Epidermal melanocyte (primary cell): ENCODE results near the gene PPP2R5C.
A peak's percentile ranks its signal among the peaks of the same experiment; 100 is the strongest.

ENCODE experiments used
- DNase-seq: peaks from one replicate; pipeline ENCODE4 v3.0.0; 2011; ENCODE audit warnings: low spot score; ENCODE audit not compliant: insufficient read length

Gene PPP2R5C

GRCh38 chr14:101947577-101947903 is 186.0 kb downstream of the PPP2R5C start:
- DNase-seq = no peak

- peak; percentile 98 for DNase-seq
These were observed 186.6 kb downstream of the PPP2R5C start for GRCh38 chr14:101947904-101948665.

GRCh38 chr14:101948666-101949216 is 187.2 kb downstream of the PPP2R5C start:
- DNase-seq = no peak

GRCh38 chr14:101950100-101950499 is 188.6 kb downstream of the PPP2R5C start:
- no peak for DNase-seq

- no peak for DNase-seq
These were observed 189.2 kb downstream of the PPP2R5C start for GRCh38 chr14:101950516-101951215.

- DNase-seq = no peak
These were observed 191.6 kb downstream of the PPP2R5C start for GRCh38 chr14:101953151-101953550.

- no peak for DNase-seq
These were observed 193.0 kb downstream of the PPP2R5C start for GRCh38 chr14:101954501-101954900.

- no peak for DNase-seq
These were observed 194.2 kb downstream of the PPP2R5C start for GRCh38 chr14:101955695-101956161.

- no peak for DNase-seq
These were observed 194.8 kb downstream of the PPP2R5C start for GRCh38 chr14:101956179-101956885.

GRCh38 chr14:101957406-101958234 is 196.1 kb downstream of the PPP2R5C start:
- DNase-seq = no peak

GRCh38 chr14:101958418-101959180 is 197.1 kb downstream of the PPP2R5C start:
- DNase-seq = no peak

- DNase-seq = no peak
These were observed 197.8 kb downstream of the PPP2R5C start for GRCh38 chr14:101959277-101959676.

GRCh38 chr14:101960225-101960624 is 198.7 kb downstream of the PPP2R5C start:
- no peak for DNase-seq

- DNase-seq = peak; percentile 80
These were observed 199.7 kb downstream of the PPP2R5C start for GRCh38 chr14:101961011-101961721.

GRCh38 chr14:101961746-101962502 is 200.4 kb downstream of the PPP2R5C start:
- no peak for DNase-seq

- no peak for DNase-seq
These were observed 201.0 kb downstream of the PPP2R5C start for GRCh38 chr14:101962503-101962874.

GRCh38 chr14:101963052-101963451 is 201.5 kb downstream of the PPP2R5C start:
- DNase-seq = no peak

GRCh38 chr14:101963656-101964296 is 202.3 kb downstream of the PPP2R5C start:
- no peak for DNase-seq
